Skeletal muscle satellite cell (primary cell): ENCODE data around the gene FAM89A.
"Not testable (repeated sequence)": the region's sequence is repeated elsewhere in the genome, so short reads cannot be mapped to it uniquely, and the experiment has no call there.

Source experiments
- H3K27me3 ChIP-seq: 2 replicates; pipeline ENCODE4 v1.7.0; 2013; ENCODE audit warnings: low read length; ENCODE audit not compliant: control insufficient read depth, insufficient read depth
- H3K36me3 ChIP-seq: 2 replicates; pipeline ENCODE4 v1.7.0; 2013; ENCODE audit warnings: mild to moderate bottlenecking, control low read depth, low read length; ENCODE audit not compliant: insufficient read depth
- H3K4me1 ChIP-seq: 2 replicates; pipeline ENCODE4 v1.7.0; 2013; ENCODE audit warnings: low read length; ENCODE audit not compliant: control insufficient read depth, insufficient read depth
- H3K4me2 ChIP-seq: 2 replicates; pipeline ENCODE4 v1.7.0; 2013; ENCODE audit warnings: mild to moderate bottlenecking, low read length
- H3K4me3 ChIP-seq: 2 replicates; pipeline ENCODE4 v1.7.0; 2013; ENCODE audit warnings: low read length
- H3K9ac ChIP-seq: 2 replicates; pipeline ENCODE4 v1.7.0; 2013; ENCODE audit warnings: mild to moderate bottlenecking, low read depth, low read length, moderate library complexity
- H3K9me3 ChIP-seq: replicated peaks from 2 replicates; pipeline ENCODE4 v1.7.0; 2013; ENCODE audit warnings: mild to moderate bottlenecking, control low read depth, low read length

The FAM89A gene

DNA sequence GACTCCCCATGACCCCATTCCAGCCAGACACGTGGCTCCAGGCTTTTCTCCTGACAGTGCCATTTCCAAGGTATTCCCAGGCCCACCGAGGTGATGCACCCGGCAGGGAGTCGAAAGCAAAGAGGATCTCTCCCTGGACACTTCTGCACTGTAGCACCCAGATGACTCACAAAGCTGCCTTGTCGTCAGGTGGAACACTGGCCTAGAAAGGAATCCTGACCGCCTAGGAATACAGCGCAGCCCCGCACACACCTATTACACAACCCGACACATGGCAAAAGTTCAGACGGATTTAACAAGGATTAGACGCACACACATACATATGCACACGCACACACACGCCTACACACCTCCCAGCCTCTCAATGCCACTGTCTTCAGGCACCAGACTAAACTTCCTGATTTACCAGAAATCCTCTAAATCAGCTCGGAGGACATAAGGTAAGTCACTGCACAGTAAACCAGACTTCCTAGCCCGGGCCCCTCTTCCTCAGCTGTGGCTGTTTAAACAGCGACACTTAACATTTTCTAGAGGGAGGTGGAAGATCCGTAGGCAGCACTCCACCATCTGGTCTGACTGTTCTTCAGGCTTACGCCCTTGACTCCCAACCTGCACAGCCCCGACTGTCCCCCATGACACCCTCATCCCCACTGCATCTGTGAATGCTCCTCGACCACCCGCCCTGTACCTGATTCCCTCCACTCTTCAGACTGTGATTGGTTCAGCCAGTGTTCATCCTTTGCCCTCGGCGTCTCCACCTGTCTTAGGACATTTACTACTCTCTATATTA lies 12.7 kb downstream of the FAM89A start:
- Histone ChIP-seq H3K4me1 (no peaks in the 10 kb centered on the region), H3K4me3 (no peak overlapping the region), H3K9ac (no peak overlapping the region), H3K27me3 (no peaks in the 10 kb centered on the region), H3K9me3 (no peaks in the 10 kb centered on the region), H3K4me2 (no peak overlapping the region), H3K36me3 (no peaks in the 10 kb centered on the region)

DNA sequence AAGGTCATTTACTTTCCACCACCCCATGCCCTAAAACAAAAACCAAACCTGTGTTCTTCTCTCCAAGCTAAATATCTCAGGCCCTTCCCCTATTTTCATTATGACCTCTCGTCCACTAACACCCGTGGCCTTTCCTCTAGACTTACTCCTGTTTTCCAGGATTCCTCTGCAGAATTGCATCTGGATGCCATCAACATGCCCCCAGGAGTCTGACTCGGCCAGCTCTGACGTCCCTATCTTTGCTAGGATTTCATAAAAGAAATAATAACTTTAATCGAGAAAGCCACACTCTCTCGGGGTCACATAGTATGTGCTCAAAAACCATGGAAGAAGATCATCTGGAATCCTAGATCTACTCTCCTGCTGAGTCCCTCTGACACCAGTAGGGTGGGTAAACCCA lies 13.5 kb downstream of the FAM89A start:
- Histone ChIP-seq H3K27me3 (no peaks in the 10 kb centered on the region), H3K4me1 (peaks cover 4% of the 10 kb centered on the region), H3K4me3 (no peak overlapping the region), H3K9me3 (no peaks in the 10 kb centered on the region), H3K9ac (no peak overlapping the region), H3K36me3 (no peaks in the 10 kb centered on the region), H3K4me2 (no peak overlapping the region)

DNA sequence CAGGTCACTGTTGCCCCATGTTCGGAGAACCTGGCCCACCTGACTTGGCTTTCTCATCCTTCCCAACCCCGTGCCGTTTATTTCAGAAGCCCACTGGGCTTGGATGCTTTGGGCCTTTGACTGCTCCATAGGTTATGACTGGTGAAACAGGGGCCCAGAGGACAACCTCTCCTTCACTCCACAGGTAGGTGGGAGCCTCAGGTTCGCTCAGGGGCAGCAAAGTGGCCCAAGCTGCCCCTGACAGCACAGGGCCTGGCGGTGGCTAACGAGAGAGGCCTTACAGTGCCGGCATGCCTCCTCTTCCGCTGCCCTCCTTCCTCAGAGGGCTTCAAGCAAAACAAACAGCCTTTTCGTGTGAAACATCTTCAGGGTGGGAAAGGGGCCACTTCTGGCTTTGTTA lies 16.9 kb downstream of the FAM89A start:
- Histone ChIP-seq H3K36me3 (no peaks in the 10 kb centered on the region), H3K9ac (no peak overlapping the region), H3K4me1 (peaks cover 26% of the 10 kb centered on the region), H3K27me3 (no peaks in the 10 kb centered on the region), H3K4me2 (no peak overlapping the region), H3K9me3 (no peaks in the 10 kb centered on the region), H3K4me3 (no peak overlapping the region)

DNA sequence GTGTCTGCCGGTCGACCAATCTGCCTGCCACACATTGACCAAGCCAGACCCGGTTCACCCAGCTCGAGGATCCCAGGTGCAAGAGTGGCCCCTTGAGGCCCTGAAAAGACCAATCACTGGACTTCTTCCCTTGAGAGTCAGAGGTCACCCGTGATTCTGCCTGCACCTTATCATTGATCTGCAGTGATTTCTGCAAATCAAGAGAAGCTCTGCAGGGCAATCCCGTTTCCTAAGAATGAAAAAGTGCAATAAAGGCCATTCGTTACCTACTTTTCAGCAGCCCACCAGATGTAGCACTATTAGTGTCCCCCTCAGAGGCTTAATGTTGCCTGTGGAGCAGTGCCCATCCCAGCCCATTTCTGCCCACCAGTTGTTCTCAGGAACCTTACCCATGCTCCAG lies 17.5 kb downstream of the FAM89A start:
- not testable (repeated sequence) for H3K9ac ChIP-seq, H3K4me3 ChIP-seq, H3K4me2 ChIP-seq, H3K9me3 ChIP-seq, H3K27me3 ChIP-seq, H3K36me3 ChIP-seq
- peaks cover 26% of the 10 kb centered on the region for H3K4me1 ChIP-seq

DNA sequence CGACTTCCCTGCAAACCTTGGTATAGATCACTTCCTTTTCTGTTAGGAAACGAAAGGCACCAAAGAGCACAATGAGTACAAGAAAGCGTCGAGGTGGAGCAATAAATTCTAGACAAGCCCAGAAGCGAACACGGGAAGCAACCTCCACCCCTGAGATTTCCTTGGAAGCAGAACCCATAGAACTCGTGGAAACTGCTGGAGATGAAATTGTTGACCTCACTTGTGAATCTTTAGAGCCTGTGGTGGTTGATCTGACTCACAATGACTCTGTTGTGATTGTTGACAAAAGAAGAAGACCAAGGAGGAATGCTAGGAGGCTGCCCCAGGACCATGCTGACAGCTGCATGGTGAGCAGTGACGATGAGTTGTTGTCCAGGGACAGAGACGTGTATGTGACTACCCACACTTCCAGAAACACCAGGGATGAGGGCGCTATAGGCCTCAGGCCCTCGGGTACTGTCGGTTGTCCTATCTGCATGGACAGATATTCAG lies 18.5 kb downstream of the FAM89A start:
- Histone ChIP-seq H3K9ac (no peak overlapping the region), H3K9me3 (no peaks in the 10 kb centered on the region), H3K4me3 (no peak overlapping the region), H3K4me2 (no peak overlapping the region), H3K36me3 (no peaks in the 10 kb centered on the region), H3K27me3 (no peaks in the 10 kb centered on the region), H3K4me1 (peaks cover 26% of the 10 kb centered on the region)

DNA sequence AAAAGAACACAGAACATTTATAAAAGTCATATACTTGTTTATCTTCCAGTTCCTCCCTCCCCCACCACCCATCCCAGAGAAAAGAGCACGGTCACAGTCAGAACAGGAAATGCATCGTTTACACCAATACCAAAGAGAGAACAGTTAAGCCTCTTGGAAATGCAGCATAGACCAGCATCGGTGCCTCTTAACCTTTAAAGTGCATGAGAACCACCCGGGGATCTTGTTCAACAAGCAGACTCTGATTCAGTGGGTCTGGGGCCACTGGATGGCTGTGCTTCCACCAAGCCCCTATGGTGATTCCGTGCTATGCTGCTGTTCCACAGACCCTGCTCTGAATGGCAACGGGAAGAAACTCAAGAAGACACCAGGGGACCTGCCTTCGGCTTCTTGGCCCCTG lies 19.2 kb downstream of the FAM89A start:
- H3K4me3 ChIP-seq, result peak overlapping the region; percentile 26
- peaks cover 29% of the 10 kb centered on the region for H3K4me1 ChIP-seq
- H3K9ac ChIP-seq, result peak overlapping the region; percentile 25
- H3K27me3 ChIP-seq, result no peaks in the 10 kb centered on the region
- H3K36me3 ChIP-seq, result no peaks in the 10 kb centered on the region
- H3K9me3 ChIP-seq, result no peaks in the 10 kb centered on the region
- H3K4me2 ChIP-seq, result peak overlapping the region; percentile 59

DNA sequence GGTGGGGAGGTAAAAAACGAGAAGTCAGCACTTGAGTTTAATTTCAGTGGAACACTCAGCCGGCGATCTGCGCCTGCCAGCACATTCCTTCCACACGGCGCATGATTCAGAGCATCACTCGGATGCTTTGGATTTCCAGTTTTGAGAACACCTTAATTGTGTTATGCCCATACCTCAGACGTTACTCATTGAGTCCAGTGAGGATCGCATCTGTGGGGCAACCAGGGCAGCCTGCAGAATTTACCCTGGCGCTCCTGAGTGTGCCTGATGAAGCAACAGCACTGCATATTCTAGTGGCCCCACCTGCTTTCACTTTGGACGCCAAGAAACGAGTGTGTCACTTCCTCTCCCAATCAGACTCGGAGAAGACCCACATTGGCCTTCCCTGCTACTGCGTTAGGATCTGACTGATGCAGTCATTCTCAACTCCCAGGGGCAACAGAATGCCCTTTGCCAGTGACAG lies 19.9 kb downstream of the FAM89A start:
- Histone ChIP-seq H3K27me3 (no peaks in the 10 kb centered on the region), H3K4me2 (peak overlapping the region; percentile 59), H3K9me3 (no peaks in the 10 kb centered on the region), H3K36me3 (no peaks in the 10 kb centered on the region), H3K4me3 (peak overlapping the region; percentile 26), H3K4me1 (peaks cover 31% of the 10 kb centered on the region), H3K9ac (peak overlapping the region; percentile 25)

DNA sequence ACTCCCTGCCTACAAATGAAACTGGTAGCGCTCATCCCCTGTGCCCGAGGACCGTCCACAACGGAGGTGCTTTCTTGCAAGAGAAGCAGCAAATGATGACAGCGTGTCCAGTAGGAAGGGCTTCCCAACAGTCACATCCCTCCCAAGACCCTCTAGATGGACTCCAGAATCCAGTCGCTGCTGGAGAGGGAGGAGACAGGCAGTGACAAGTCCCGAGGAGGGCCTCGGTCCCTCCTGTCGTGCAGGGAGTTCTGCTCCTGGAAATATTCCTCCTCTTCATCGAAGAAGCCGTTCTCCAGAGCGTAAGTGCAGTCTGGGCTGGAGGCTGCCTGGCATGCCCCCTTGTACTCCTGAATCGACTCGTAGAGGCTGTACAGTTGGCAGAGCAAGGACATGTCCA lies 20.3 kb downstream of the FAM89A start:
- Histone ChIP-seq H3K4me1 (peaks cover 31% of the 10 kb centered on the region), H3K9me3 (no peaks in the 10 kb centered on the region), H3K4me3 (no peak overlapping the region), H3K27me3 (no peaks in the 10 kb centered on the region), H3K36me3 (no peaks in the 10 kb centered on the region), H3K9ac (no peak overlapping the region), H3K4me2 (peak overlapping the region; percentile 59)

DNA sequence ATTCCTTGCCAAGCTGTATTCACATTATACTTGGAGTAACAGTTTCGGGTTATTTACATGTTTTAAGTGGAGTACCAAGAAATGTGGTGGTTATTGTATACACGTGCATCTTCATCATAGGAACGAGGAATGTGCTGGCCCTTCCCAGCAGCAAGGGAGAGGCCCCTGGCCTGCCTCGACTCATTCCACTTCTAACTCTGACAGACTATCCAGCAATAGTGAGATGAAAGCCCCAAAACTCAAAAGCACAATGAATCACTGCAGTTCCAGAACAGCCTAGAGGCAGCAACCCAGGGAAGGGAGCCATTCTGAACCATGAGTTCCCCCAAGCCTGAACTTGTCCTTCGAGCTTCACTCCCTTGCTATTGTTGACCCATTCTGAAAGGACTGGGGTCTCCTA lies 23.1 kb downstream of the FAM89A start:
- Histone ChIP-seq H3K27me3 (no peaks in the 10 kb centered on the region), H3K9me3 (no peaks in the 10 kb centered on the region), H3K36me3 (no peaks in the 10 kb centered on the region), H3K4me1 (peaks cover 30% of the 10 kb centered on the region), H3K4me3 (no peak overlapping the region), H3K9ac (no peak overlapping the region), H3K4me2 (no peak overlapping the region)

DNA sequence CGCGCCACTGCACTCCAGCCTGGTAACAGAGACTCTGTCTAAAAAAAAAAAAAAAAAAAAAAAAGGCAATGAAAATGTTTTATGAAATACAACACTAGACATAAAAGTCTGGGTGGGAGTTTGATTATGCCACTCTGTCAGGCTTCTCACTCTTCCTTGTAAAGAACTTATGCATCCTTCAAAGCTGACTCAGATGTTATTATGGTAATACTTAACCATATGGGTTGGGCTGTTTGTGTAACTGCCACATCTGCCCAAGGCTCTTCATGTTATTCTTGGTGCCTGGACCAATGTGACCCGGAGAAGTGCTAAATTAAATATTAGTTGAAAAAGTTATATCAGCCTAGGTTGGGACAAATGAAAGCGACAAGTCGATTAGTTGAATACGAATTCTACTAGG lies 23.8 kb downstream of the FAM89A start:
- Histone ChIP-seq H3K9me3 (no peaks in the 10 kb centered on the region), H3K4me2 (no peak overlapping the region), H3K36me3 (no peaks in the 10 kb centered on the region), H3K9ac (no peak overlapping the region), H3K27me3 (no peaks in the 10 kb centered on the region), H3K4me3 (no peak overlapping the region), H3K4me1 (peaks cover 23% of the 10 kb centered on the region)

DNA sequence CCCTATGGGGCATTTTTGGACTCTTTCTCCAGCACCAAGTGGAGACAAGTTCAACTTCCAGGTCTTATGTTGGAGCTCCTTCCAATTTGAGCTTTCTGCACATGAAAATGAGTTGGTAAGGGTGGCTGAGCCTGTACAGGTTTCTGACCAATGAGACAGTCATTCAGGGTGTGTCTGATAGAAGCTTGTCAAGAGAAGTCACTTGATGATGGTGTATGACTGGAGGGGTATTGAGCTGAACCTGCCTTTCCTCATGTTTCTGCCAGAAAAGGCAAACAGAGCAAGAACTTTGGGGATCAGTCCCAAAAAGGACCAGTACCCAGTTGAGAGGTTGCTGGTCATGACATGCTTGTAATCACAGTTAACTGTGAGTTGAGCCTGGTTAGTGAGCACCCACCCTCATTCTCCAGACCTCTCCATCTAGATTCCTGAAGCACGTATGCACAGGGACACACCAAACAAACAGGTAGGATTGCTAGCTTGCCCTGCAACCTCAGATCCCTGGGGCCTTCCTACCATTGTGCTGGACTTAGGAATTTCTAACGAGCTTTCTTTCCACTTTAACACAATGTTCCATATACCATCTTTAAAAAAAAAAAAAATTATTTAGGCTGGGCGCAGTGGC lies 26.6 kb downstream of the FAM89A start:
- Histone ChIP-seq H3K9ac (no peak overlapping the region), H3K9me3 (no peaks in the 10 kb centered on the region), H3K4me1 (peaks cover 4% of the 10 kb centered on the region), H3K27me3 (no peaks in the 10 kb centered on the region), H3K4me2 (no peak overlapping the region), H3K4me3 (no peak overlapping the region), H3K36me3 (no peaks in the 10 kb centered on the region)

DNA sequence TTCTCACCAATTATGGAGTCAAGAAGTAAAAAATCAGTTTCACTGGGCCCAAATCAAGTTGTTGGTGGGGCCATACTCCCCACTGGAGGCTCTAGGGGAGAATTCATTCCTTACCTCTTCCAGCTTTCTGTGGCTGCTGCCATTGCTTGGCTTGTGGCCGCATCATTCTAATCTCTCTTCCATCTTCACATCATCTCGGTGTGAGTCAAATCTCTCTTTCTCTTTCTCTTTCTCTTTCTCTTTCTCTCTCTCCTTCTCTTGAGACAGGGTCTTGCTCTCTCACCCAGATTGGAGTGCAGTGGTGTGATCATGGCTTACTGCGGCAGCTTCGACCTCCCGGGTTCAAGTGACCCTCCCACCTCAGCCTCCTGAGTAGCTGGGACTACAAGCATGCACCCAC lies 28.1 kb downstream of the FAM89A start:
- H3K9ac ChIP-seq, result no peak overlapping the region
- peaks cover 4% of the 10 kb centered on the region for H3K4me1 ChIP-seq
- H3K36me3 ChIP-seq, result no peaks in the 10 kb centered on the region
- H3K9me3 ChIP-seq, result peaks cover 2% of the 10 kb centered on the region
- no peak overlapping the region for H3K4me2 ChIP-seq
- no peak overlapping the region for H3K4me3 ChIP-seq
- H3K27me3 ChIP-seq, result no peaks in the 10 kb centered on the region
